ENCODE data around the gene EVC2. TPM values are rescaled to one million over a fixed set of nuclear protein-coding genes. Genes with fewer than 3 reads are reported as not detected.

EVC2 gene
- total RNA-seq, 1 donor from 2014 or later = 0.54 TPM

GRCh38 chr4:5547651-5548249 is 160.6 kb downstream of the EVC2 start:
- no peaks in the 10 kb centered on the region for H3K27me3 Mint-ChIP-seq (ENCODE audit: insufficient read depth)

GRCh38 chr4:5545271-5545670 is 163.1 kb downstream of the EVC2 start:
- no peaks in the 10 kb centered on the region for H3K4me1 Mint-ChIP-seq (ENCODE audit: low read depth)
- no peak overlapping the region for H3K27ac Mint-ChIP-seq
- peaks cover 13% of the 10 kb centered on the region for H3K9me3 Mint-ChIP-seq
- no peaks in the 10 kb centered on the region for H3K36me3 Mint-ChIP-seq (ENCODE audit: low read depth)
- DNase-seq (ENCODE audit: low spot score) = no peak
- no peak overlapping the region for H3K4me3 Mint-ChIP-seq
- no peaks in the 10 kb centered on the region for H3K27me3 Mint-ChIP-seq (ENCODE audit: insufficient read depth)
- intact Hi-C loops (cut with micrococcal nuclease) = no loop called here

More at GRCh38 chr4:5547651-5548249, 160.6 kb downstream of the EVC2 start:
- peaks cover 23% of the 10 kb centered on the region for H3K9me3 Mint-ChIP-seq
- H3K4me3 Mint-ChIP-seq = no peak overlapping the region
- H3K27ac Mint-ChIP-seq = no peak overlapping the region
- H3K4me1 Mint-ChIP-seq (ENCODE audit: low read depth) = no peaks in the 10 kb centered on the region
- no peaks in the 10 kb centered on the region for H3K36me3 Mint-ChIP-seq (ENCODE audit: low read depth)
- intact Hi-C loops (cut with micrococcal nuclease) = no loop called here
- no peak for DNase-seq (ENCODE audit: low spot score)

GRCh38 chr4:5544762-5545161 is 163.6 kb downstream of the EVC2 start:
- Mint-ChIP-seq H3K27ac (no peak overlapping the region), H3K36me3 (ENCODE audit: low read depth) (no peaks in the 10 kb centered on the region), H3K4me1 (ENCODE audit: low read depth) (no peaks in the 10 kb centered on the region), H3K27me3 (ENCODE audit: insufficient read depth) (no peaks in the 10 kb centered on the region), H3K4me3 (no peak overlapping the region), H3K9me3 (peaks cover 8% of the 10 kb centered on the region)
- no peak for DNase-seq (ENCODE audit: low spot score)
- intact Hi-C loops (cut with micrococcal nuclease) = no loop called here

GRCh38 chr4:5543681-5544080 is 164.7 kb downstream of the EVC2 start:
- Mint-ChIP-seq H3K27ac (no peak overlapping the region), H3K4me1 (ENCODE audit: low read depth) (no peaks in the 10 kb centered on the region), H3K36me3 (ENCODE audit: low read depth) (no peaks in the 10 kb centered on the region), H3K9me3 (peaks cover 7% of the 10 kb centered on the region), H3K4me3 (no peak overlapping the region), H3K27me3 (ENCODE audit: insufficient read depth) (no peaks in the 10 kb centered on the region)
- intact Hi-C loops (cut with micrococcal nuclease) = no loop called here
- no peak for DNase-seq (ENCODE audit: low spot score)

- intact Hi-C loops (cut with micrococcal nuclease) = no loop called here
- no peaks in the 10 kb centered on the region for H3K4me1 Mint-ChIP-seq (ENCODE audit: low read depth)
- no peak for DNase-seq (ENCODE audit: low spot score)
- H3K9me3 Mint-ChIP-seq = peaks cover 7% of the 10 kb centered on the region
- no peak overlapping the region for H3K4me3 Mint-ChIP-seq
- H3K36me3 Mint-ChIP-seq (ENCODE audit: low read depth) = no peaks in the 10 kb centered on the region
- H3K27ac Mint-ChIP-seq = no peak overlapping the region
- no peaks in the 10 kb centered on the region for H3K27me3 Mint-ChIP-seq (ENCODE audit: insufficient read depth)
Measured at GRCh38 chr4:5541169-5541568, 167.2 kb downstream of the EVC2 start.

- no peaks in the 10 kb centered on the region for H3K4me1 Mint-ChIP-seq (ENCODE audit: low read depth)
- H3K27ac Mint-ChIP-seq = no peak overlapping the region
- H3K27me3 Mint-ChIP-seq (ENCODE audit: insufficient read depth) = no peaks in the 10 kb centered on the region
- H3K9me3 Mint-ChIP-seq = peaks cover 11% of the 10 kb centered on the region
- no peak overlapping the region for H3K4me3 Mint-ChIP-seq
- no peak for DNase-seq (ENCODE audit: low spot score)
- H3K36me3 Mint-ChIP-seq (ENCODE audit: low read depth) = no peaks in the 10 kb centered on the region
- intact Hi-C loops (cut with micrococcal nuclease) = no loop called here
Measured at GRCh38 chr4:5539584-5539983, 168.8 kb downstream of the EVC2 start.

- intact Hi-C loops (cut with micrococcal nuclease) = no loop called here
- no peak for DNase-seq (ENCODE audit: low spot score)
- peaks cover 18% of the 10 kb centered on the region for H3K9me3 Mint-ChIP-seq
- H3K4me3 Mint-ChIP-seq = no peak overlapping the region
- no peaks in the 10 kb centered on the region for H3K4me1 Mint-ChIP-seq (ENCODE audit: low read depth)
- no peaks in the 10 kb centered on the region for H3K36me3 Mint-ChIP-seq (ENCODE audit: low read depth)
- no peaks in the 10 kb centered on the region for H3K27me3 Mint-ChIP-seq (ENCODE audit: insufficient read depth)
- H3K27ac Mint-ChIP-seq = no peak overlapping the region
Measured at GRCh38 chr4:5532100-5532499, 176.3 kb downstream of the EVC2 start.

GRCh38 chr4:5528031-5528436 is 180.3 kb downstream of the EVC2 start:
- Mint-ChIP-seq H3K27me3 (ENCODE audit: insufficient read depth) (no peaks in the 10 kb centered on the region), H3K9me3 (peaks cover 6% of the 10 kb centered on the region), H3K4me1 (ENCODE audit: low read depth) (no peaks in the 10 kb centered on the region), H3K27ac (no peak overlapping the region), H3K36me3 (ENCODE audit: low read depth) (no peaks in the 10 kb centered on the region), H3K4me3 (no peak overlapping the region)
- intact Hi-C loops (cut with micrococcal nuclease) = no loop called here
- no peak for DNase-seq (ENCODE audit: low spot score)

GRCh38 chr4:5527211-5527610 is 181.1 kb downstream of the EVC2 start:
- intact Hi-C loops (cut with micrococcal nuclease) = no loop called here
- H3K27ac Mint-ChIP-seq = no peak overlapping the region
- DNase-seq (ENCODE audit: low spot score) = no peak
- H3K4me3 Mint-ChIP-seq = no peak overlapping the region
- H3K4me1 Mint-ChIP-seq (ENCODE audit: low read depth) = no peaks in the 10 kb centered on the region
- H3K36me3 Mint-ChIP-seq (ENCODE audit: low read depth) = no peaks in the 10 kb centered on the region
- no peaks in the 10 kb centered on the region for H3K27me3 Mint-ChIP-seq (ENCODE audit: insufficient read depth)
- no peaks in the 10 kb centered on the region for H3K9me3 Mint-ChIP-seq

GRCh38 chr4:5526080-5526846 is 182.1 kb downstream of the EVC2 start:
- Mint-ChIP-seq H3K4me1 (ENCODE audit: low read depth) (no peaks in the 10 kb centered on the region), H3K4me3 (no peak overlapping the region), H3K27me3 (ENCODE audit: insufficient read depth) (no peaks in the 10 kb centered on the region), H3K36me3 (ENCODE audit: low read depth) (no peaks in the 10 kb centered on the region), H3K9me3 (no peaks in the 10 kb centered on the region), H3K27ac (no peak overlapping the region)
- DNase-seq (ENCODE audit: low spot score) = no peak
- intact Hi-C loops (cut with micrococcal nuclease) = no loop called here

- no peak overlapping the region for H3K27ac Mint-ChIP-seq
- no peak for DNase-seq (ENCODE audit: low spot score)
- H3K36me3 Mint-ChIP-seq (ENCODE audit: low read depth) = no peaks in the 10 kb centered on the region
- H3K27me3 Mint-ChIP-seq (ENCODE audit: insufficient read depth) = no peaks in the 10 kb centered on the region
- intact Hi-C loops (cut with micrococcal nuclease) = no loop called here
- no peak overlapping the region for H3K4me3 Mint-ChIP-seq
- H3K4me1 Mint-ChIP-seq (ENCODE audit: low read depth) = no peaks in the 10 kb centered on the region
- H3K9me3 Mint-ChIP-seq = no peaks in the 10 kb centered on the region
Measured at GRCh38 chr4:5524446-5525299, 183.7 kb downstream of the EVC2 start.

- no peak for DNase-seq (ENCODE audit: low spot score)
- H3K27ac Mint-ChIP-seq = no peak overlapping the region
- H3K9me3 Mint-ChIP-seq = no peaks in the 10 kb centered on the region
- intact Hi-C loops (cut with micrococcal nuclease) = no loop called here
- H3K4me1 Mint-ChIP-seq (ENCODE audit: low read depth) = no peaks in the 10 kb centered on the region
- no peak overlapping the region for H3K4me3 Mint-ChIP-seq
- H3K27me3 Mint-ChIP-seq (ENCODE audit: insufficient read depth) = no peaks in the 10 kb centered on the region
- no peaks in the 10 kb centered on the region for H3K36me3 Mint-ChIP-seq (ENCODE audit: low read depth)
Measured at GRCh38 chr4:5517372-5517771, 191.0 kb downstream of the EVC2 start.

- Mint-ChIP-seq H3K36me3 (ENCODE audit: low read depth) (no peaks in the 10 kb centered on the region), H3K27ac (no peak overlapping the region), H3K9me3 (no peaks in the 10 kb centered on the region), H3K27me3 (ENCODE audit: insufficient read depth) (no peaks in the 10 kb centered on the region), H3K4me1 (ENCODE audit: low read depth) (no peaks in the 10 kb centered on the region), H3K4me3 (no peak overlapping the region)
- DNase-seq (ENCODE audit: low spot score) = no peak
- intact Hi-C loops (cut with micrococcal nuclease) = no loop called here
Measured at GRCh38 chr4:5515646-5516045, 192.7 kb downstream of the EVC2 start.
